Uterus (tissue), 4 donors: ENCODE results near the gene SGSM2. TPM values are rescaled to one million over a fixed set of nuclear protein-coding genes. Genes with fewer than 3 reads are reported as not detected.

Source experiments
- DNase-seq, 2 donors: peaks; one replicate each; pipeline ENCODE4 v3.0.0-alpha.2; 2019 to 2020
- H3K27ac ChIP-seq, 2 donors: fragments of 200-600 bp; sonication (generic); 1 replicate in 1 of 2; 2 replicates in 1 of 2; pipeline ENCODE4 v1.5.1; 2016 to 2018
- H3K27me3 ChIP-seq, 2 donors: fragments of 200-600 bp; sonication (generic); one replicate each; pipeline ENCODE4 v1.5.1; 2018 to 2019; ENCODE audit warnings: control low read depth in 1 of 2
- H3K36me3 ChIP-seq, 2 donors: fragments of 200-600 bp; sonication (generic); one replicate each; pipeline ENCODE4 v1.5.1; 2019; ENCODE audit warnings: control low read depth in 1 of 2
- H3K4me1 ChIP-seq, 2 donors: fragments of 200-600 bp; sonication (generic); one replicate each; pipeline ENCODE4 v1.5.1; 2018 to 2019; ENCODE audit warnings: control low read depth in 1 of 2
- H3K4me3 ChIP-seq, 2 donors: fragments of 200-600 bp; sonication (generic); 1 replicate in 1 of 2; 2 replicates in 1 of 2; pipeline ENCODE4 v1.5.1; 2018 to 2019; ENCODE audit warnings: mild to moderate bottlenecking in 1 of 2
- H3K9me3 ChIP-seq, 2 donors: fragments of 200-600 bp; sonication (generic); one replicate each; pipeline ENCODE4 v1.5.1; 2019; ENCODE audit warnings: control low read depth in 1 of 2
- CTCF ChIP-seq, 4 experiments: fragments of 200-600 bp in 2 of 4; fragments of 450-650 bp in 2 of 4; sonication (generic) in 2 of 4; IDR thresholded peaks; one replicate each; pipeline ENCODE4 v1.5.1; 2016 to 2019; ENCODE audit warnings: antibody characterized with exemption in 4 of 4, mild to moderate bottlenecking in 2 of 4, moderate library complexity in 1 of 4
- POLR2A ChIP-seq, 2 donors: fragments of 450-650 bp; IDR thresholded peaks; one replicate each; pipeline ENCODE4 v1.6.1; 2016; ENCODE audit warnings: antibody characterized with exemption in 2 of 2, mild to moderate bottlenecking in 1 of 2, moderate library complexity in 1 of 2
- intact Hi-C: fragments of 100-400 bp; cut with DNase I; formaldehyde crosslinking; loops from one replicate; pipeline ENCODE4 v1.15.1; 2023; ENCODE audit warnings: low total_unique reads
- total RNA-seq, 4 donors: library from RNA; depleted of rRNA in 3 of 4; stranded (reverse); fragments of >200 nt in 3 of 4; gene quantifications; one replicate each; pipeline versions ENCODE4 v1.1.0 to v1.2.4, GENCODE V29; 2014 to 2023
- donor health status: DM: yes; HTN: yes; CAD: no.

The SGSM2 gene
- total RNA-seq, 4 donors from 2014 or later: 13.2 to 77.5 (median 51.2) TPM

- H3K36me3 ChIP-seq: no peaks in the 10 kb centered on the region
- H3K4me3 ChIP-seq: no peak overlapping the region
- no peak overlapping the region for H3K27ac ChIP-seq
- no peaks in the 10 kb centered on the region for H3K9me3 ChIP-seq
- H3K4me1 ChIP-seq: no peaks in the 10 kb centered on the region
- intact Hi-C loops: no loop called here
- DNase-seq: no peak
- no peaks in the 10 kb centered on the region for H3K27me3 ChIP-seq
- TF ChIP-seq CTCF (IDR thresholded peaks at IDR 0.05) (no peak), POLR2A (IDR thresholded peaks at IDR 0.05) (no peak)
These were observed 35.4 kb downstream of the SGSM2 start for GRCh38 chr17:2372681-2373080.

GRCh38 chr17:2373179-2373578 is 35.9 kb downstream of the SGSM2 start:
- Histone ChIP-seq H3K36me3 (no peaks in the 10 kb centered on the region), H3K27ac (no peak overlapping the region), H3K9me3 (no peaks in the 10 kb centered on the region), H3K4me3 (no peak overlapping the region), H3K27me3 (no peaks in the 10 kb centered on the region), H3K4me1 (no peaks in the 10 kb centered on the region)
- no peak for DNase-seq
- intact Hi-C loops: no loop called here
- TF ChIP-seq CTCF (IDR thresholded peaks at IDR 0.05) (no peak), POLR2A (IDR thresholded peaks at IDR 0.05) (no peak)

DNA sequence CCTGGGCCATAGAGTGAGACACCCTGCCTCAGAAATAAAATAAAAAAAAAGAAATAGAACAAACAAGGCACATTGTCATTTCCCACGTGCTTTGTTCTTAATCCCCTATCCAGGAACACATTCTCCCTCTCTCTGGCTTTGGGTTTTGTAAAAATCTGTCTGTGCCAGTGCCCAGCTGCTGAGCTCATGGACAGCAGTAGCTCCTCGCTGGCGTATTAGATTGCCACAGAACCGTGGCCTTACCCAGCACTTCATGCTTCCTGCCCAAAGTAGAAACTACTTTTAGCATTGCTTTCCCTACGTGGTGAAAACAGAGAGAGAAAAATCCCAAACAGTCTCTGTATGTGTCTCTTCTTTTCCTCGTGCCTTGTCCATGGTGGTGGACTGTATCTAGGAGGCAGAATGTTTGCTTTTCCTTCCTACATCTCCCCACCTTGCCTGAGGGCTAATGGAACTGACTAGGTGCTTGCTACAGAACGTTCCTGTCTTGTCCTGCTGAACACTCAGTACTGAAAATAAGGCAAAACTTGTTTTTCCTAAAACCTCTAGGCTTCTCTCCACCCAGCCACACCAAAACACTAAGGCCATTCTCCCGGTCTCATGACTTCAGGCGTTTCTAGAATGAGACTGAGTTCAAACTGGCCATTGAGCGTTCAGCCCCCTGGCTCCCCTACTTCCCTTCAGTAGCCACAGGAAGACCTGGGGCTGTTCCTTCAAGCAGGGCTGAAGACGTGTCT is 37.4 kb downstream of the SGSM2 start:
- no peak for DNase-seq
- no peaks in the 10 kb centered on the region for H3K36me3 ChIP-seq
- H3K27me3 ChIP-seq: no peaks in the 10 kb centered on the region
- intact Hi-C loops: no loop called here
- H3K4me3 ChIP-seq: no peak overlapping the region
- H3K9me3 ChIP-seq: no peaks in the 10 kb centered on the region
- H3K27ac ChIP-seq: no peak overlapping the region
- TF ChIP-seq POLR2A (IDR thresholded peaks at IDR 0.05): no peak
- no peak for TF ChIP-seq CTCF (IDR thresholded peaks at IDR 0.05)
- H3K4me1 ChIP-seq: no peaks in the 10 kb centered on the region

DNA sequence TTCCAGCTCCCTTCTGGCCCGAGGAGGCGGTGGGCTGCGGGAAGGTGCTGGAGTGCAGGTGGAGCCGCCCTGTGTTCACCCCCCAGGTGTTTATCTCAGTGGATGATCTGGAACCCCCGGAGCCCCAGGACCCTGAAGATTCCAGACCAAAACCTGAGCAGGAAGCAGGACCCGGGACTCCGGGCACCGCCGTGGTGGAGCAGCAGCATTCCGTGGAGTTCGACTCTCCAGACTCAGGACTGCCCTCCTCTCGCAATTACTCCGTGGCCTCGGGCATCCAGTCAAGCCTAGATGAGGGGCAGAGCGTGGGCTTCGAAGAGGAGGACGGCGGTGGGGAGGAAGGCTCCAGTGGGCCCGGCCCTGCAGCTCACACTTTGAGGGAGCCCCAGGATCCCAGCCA is 38.1 kb downstream of the SGSM2 start:
- intact Hi-C loops: no loop called here
- no peaks in the 10 kb centered on the region for H3K4me1 ChIP-seq
- H3K36me3 ChIP-seq: no peaks in the 10 kb centered on the region
- H3K27ac ChIP-seq: no peak overlapping the region
- TF ChIP-seq CTCF (IDR thresholded peaks at IDR 0.05) (no peak), POLR2A (IDR thresholded peaks at IDR 0.05) (no peak)
- DNase-seq: no peak
- H3K4me3 ChIP-seq: no peak overlapping the region
- H3K9me3 ChIP-seq: no peaks in the 10 kb centered on the region
- no peaks in the 10 kb centered on the region for H3K27me3 ChIP-seq

- intact Hi-C loops: no loop called here
- TF ChIP-seq CTCF (IDR thresholded peaks at IDR 0.05): no peak
- TF ChIP-seq POLR2A (IDR thresholded peaks at IDR 0.05): no peak
- Histone ChIP-seq H3K27me3 (no peaks in the 10 kb centered on the region), H3K4me1 (no peaks in the 10 kb centered on the region), H3K9me3 (no peaks in the 10 kb centered on the region), H3K4me3 (no peak overlapping the region), H3K27ac (no peak overlapping the region), H3K36me3 (no peaks in the 10 kb centered on the region)
- no peak for DNase-seq
These were observed 38.8 kb downstream of the SGSM2 start for GRCh38 chr17:2376107-2376506.
